ENCODE measurements around the gene SCART1. TPM values are rescaled to one million over a fixed set of nuclear protein-coding genes. Genes with fewer than 3 reads are reported as not detected.
"Not testable (repeated sequence)": the region's sequence is repeated elsewhere in the genome, so short reads cannot be mapped to it uniquely, and the experiment has no call there.

Gene SCART1
- total RNA-seq, 1 donor from 2014 or later, result 4.8 TPM

GRCh38 chr10:133438711-133439273 lies 15.0 kb upstream of the SCART1 start:
- peaks cover 0 to 3% of the 10 kb centered on the region in 2 donors for H3K9me3 ChIP-seq
- intact Hi-C loops (cut with DNase I), result no loop called here
- H3K27me3 ChIP-seq, result no peaks in the 10 kb centered on the region
- no peaks in the 10 kb centered on the region for H3K36me3 ChIP-seq
- no peak for DNase-seq (ENCODE audit: low spot score in 2 of 2)
- H3K4me3 ChIP-seq, result no peak overlapping the region
- H3K27ac ChIP-seq, result no peak overlapping the region
- no peaks in the 10 kb centered on the region for H3K4me1 ChIP-seq
- no peak for TF ChIP-seq CTCF (IDR thresholded peaks at IDR 0.05)

GRCh38 chr10:133439517-133440461 lies 14.0 kb upstream of the SCART1 start:
- TF ChIP-seq CTCF (IDR thresholded peaks at IDR 0.05), result no peak
- Histone ChIP-seq H3K36me3 (no peaks in the 10 kb centered on the region), H3K9me3 (peaks cover 0 to 3% of the 10 kb centered on the region in 2 donors), H3K4me3 (no peak overlapping the region), H3K4me1 (no peaks in the 10 kb centered on the region), H3K27me3 (no peaks in the 10 kb centered on the region), H3K27ac (no peak overlapping the region)
- intact Hi-C loops (cut with DNase I), result no loop called here
- peak in 1 of 2 donors; percentile 53 for DNase-seq (ENCODE audit: low spot score in 2 of 2)

GRCh38 chr10:133440633-133441285 lies 13.0 kb upstream of the SCART1 start:
- no peak for DNase-seq (ENCODE audit: low spot score in 2 of 2)

GRCh38 chr10:133441356-133441755 lies 12.4 kb upstream of the SCART1 start:
- H3K27me3 ChIP-seq; H3K4me1 ChIP-seq; DNase-seq (ENCODE audit: low spot score in 2 of 2); H3K36me3 ChIP-seq; H3K27ac ChIP-seq; H3K4me3 ChIP-seq; intact Hi-C loops (cut with DNase I): not testable (repeated sequence)
- peaks cover 10 to 11% of the 10 kb centered on the region in 2 donors for H3K9me3 ChIP-seq

More at GRCh38 chr10:133440633-133441285, 13.0 kb upstream of the SCART1 start:
- Histone ChIP-seq H3K27me3 (no peaks in the 10 kb centered on the region), H3K4me3 (no peak overlapping the region), H3K27ac (no peak overlapping the region), H3K36me3 (no peaks in the 10 kb centered on the region), H3K9me3 (peaks cover 5 to 7% of the 10 kb centered on the region in 2 donors), H3K4me1 (no peaks in the 10 kb centered on the region)
- intact Hi-C loops (cut with DNase I), result no loop called here
- TF ChIP-seq CTCF (IDR thresholded peaks at IDR 0.05), result no peak

GRCh38 chr10:133441780-133442179 lies 12.0 kb upstream of the SCART1 start:
- H3K9me3 ChIP-seq, result peaks cover 14 to 16% of the 10 kb centered on the region in 2 donors
- H3K36me3 ChIP-seq, result no peaks in the 10 kb centered on the region
- H3K27ac ChIP-seq, result no peak overlapping the region
- DNase-seq (ENCODE audit: low spot score in 2 of 2), result no peak
- no peaks in the 10 kb centered on the region for H3K27me3 ChIP-seq
- intact Hi-C loops (cut with DNase I), result no loop called here
- H3K4me3 ChIP-seq, result no peak overlapping the region
- no peak for TF ChIP-seq CTCF (IDR thresholded peaks at IDR 0.05)
- no peaks in the 10 kb centered on the region for H3K4me1 ChIP-seq
